ENCODE data around the gene IL3RA.

IL3RA gene

GRCh38 chrX:1416327-1416784, 79.8 kb downstream of the IL3RA start:
- ChIA-PET POLR2A (no interaction called here), CTCF (no interaction called here)
- DNase-seq (ENCODE audit: extremely low spot score): no peak
- peak; percentile 78 for TF ChIP-seq TARDBP (IDR thresholded peaks at IDR 0.05)
- no peak for TF ChIP-seq L3MBTL2 (conservative IDR thresholded peaks at IDR 0.05)

GRCh38 chrX:1416965-1417760, 80.6 kb downstream of the IL3RA start:
- DNase-seq (ENCODE audit: extremely low spot score): no peak
- TF ChIP-seq L3MBTL2 (conservative IDR thresholded peaks at IDR 0.05): no peak
- TF ChIP-seq BHLHE40 (IDR thresholded peaks at IDR 0.05; ENCODE audit: borderline replicate concordance): no peak
- TF ChIP-seq TARDBP (IDR thresholded peaks at IDR 0.05): peak; percentile 74
- no peak for TF ChIP-seq PKNOX1 (IDR thresholded peaks at IDR 0.05)
- ChIA-PET CTCF (no interaction called here), POLR2A (no interaction called here)

GRCh38 chrX:1417921-1418771, 81.6 kb downstream of the IL3RA start:
- DNase-seq (ENCODE audit: extremely low spot score): no peak
- ChIA-PET POLR2A (no interaction called here), CTCF (no interaction called here)
- TF ChIP-seq FOXA1 (IDR thresholded peaks at IDR 0.05): no peak
- no peak for TF ChIP-seq HDGF (IDR thresholded peaks at IDR 0.05; ENCODE audit: borderline replicate concordance)
- TF ChIP-seq FOXM1 (IDR thresholded peaks at IDR 0.05; ENCODE audit: borderline replicate concordance): no peak
- no peak for TF ChIP-seq SP1 (IDR thresholded peaks at IDR 0.05)
- no peak for TF ChIP-seq PKNOX1 (IDR thresholded peaks at IDR 0.05)
- no peak for TF ChIP-seq NFRKB (IDR thresholded peaks at IDR 0.05)
- no peak for TF ChIP-seq ARNT (IDR thresholded peaks at IDR 0.05)
- no peak for TF ChIP-seq FOXK2 (IDR thresholded peaks at IDR 0.05)
- no peak for TF ChIP-seq ELF4 (IDR thresholded peaks at IDR 0.05)
- TF ChIP-seq SUZ12 (IDR thresholded peaks at IDR 0.05): no peak

GRCh38 chrX:1418901-1419544, 82.4 kb downstream of the IL3RA start:
- POLR2A ChIA-PET: no interaction called here
- TF ChIP-seq FOXA1 (IDR thresholded peaks at IDR 0.05) (no peak), PKNOX1 (IDR thresholded peaks at IDR 0.05) (no peak), NFRKB (IDR thresholded peaks at IDR 0.05) (no peak), ZNF384 (IDR thresholded peaks at IDR 0.05) (no peak), CTBP1 (IDR thresholded peaks at IDR 0.05; ENCODE audit: borderline replicate concordance) (no peak), SP1 (IDR thresholded peaks at IDR 0.05) (no peak), L3MBTL2 (conservative IDR thresholded peaks at IDR 0.05) (no peak), HDGF (IDR thresholded peaks at IDR 0.05; ENCODE audit: borderline replicate concordance) (no peak), FOXK2 (IDR thresholded peaks at IDR 0.05) (no peak), LEF1 (IDR thresholded peaks at IDR 0.05; ENCODE audit: borderline replicate concordance) (no peak), ARNT (IDR thresholded peaks at IDR 0.05) (no peak), FOXM1 (IDR thresholded peaks at IDR 0.05; ENCODE audit: borderline replicate concordance) (no peak), TARDBP (IDR thresholded peaks at IDR 0.05) (no peak)
- CTCF ChIA-PET: no interaction called here
- no peak for DNase-seq (ENCODE audit: extremely low spot score)

- ChIA-PET POLR2A (no interaction called here), CTCF (no interaction called here)
- DNase-seq (ENCODE audit: extremely low spot score): no peak
- TF ChIP-seq L3MBTL2 (conservative IDR thresholded peaks at IDR 0.05): no peak
- no peak for TF ChIP-seq BHLHE40 (IDR thresholded peaks at IDR 0.05; ENCODE audit: borderline replicate concordance)
- no peak for TF ChIP-seq NFRKB (IDR thresholded peaks at IDR 0.05)
- TF ChIP-seq PKNOX1 (IDR thresholded peaks at IDR 0.05): no peak
- TF ChIP-seq ZNF384 (IDR thresholded peaks at IDR 0.05): no peak
- no peak for TF ChIP-seq ELF4 (IDR thresholded peaks at IDR 0.05)
Measured at GRCh38 chrX:1419545-1420355, 83.2 kb downstream of the IL3RA start.

All from HEK293T (cell line).